Measurements from ENCODE around the gene CIZ1. TPM values are rescaled to one million over a fixed set of nuclear protein-coding genes. Genes with fewer than 3 reads are reported as not detected.

Gene CIZ1
- polyA plus RNA-seq, 12 donors, result 79.1 to 228 (median 101) TPM; not detected in 1

GRCh38 chr9:128125580-128126354 lies 65.6 kb downstream of the CIZ1 start:
- no peak for DNase-seq

GRCh38 chr9:128124873-128125579 lies 66.3 kb downstream of the CIZ1 start:
- DNase-seq, result peak; percentile 52

DNA sequence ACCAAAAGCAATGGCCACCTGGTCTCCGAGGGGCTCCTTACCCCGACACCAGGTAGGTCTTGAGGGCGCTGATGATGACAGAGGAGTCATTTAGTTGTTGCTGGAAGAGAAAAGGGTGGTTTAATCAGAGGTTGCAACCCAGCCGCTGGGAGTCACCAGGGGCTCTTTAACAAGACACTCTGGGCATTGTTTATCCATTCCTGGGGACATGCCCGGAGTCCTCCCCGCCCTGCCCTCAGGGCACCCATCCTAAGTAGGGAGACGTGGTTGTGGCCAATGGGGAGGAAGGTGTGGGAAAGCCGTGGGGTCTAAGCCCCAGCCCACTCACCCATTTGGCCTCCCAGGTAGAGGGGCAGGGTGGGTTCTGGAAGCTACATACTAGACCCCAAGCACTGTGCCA lies 66.9 kb downstream of the CIZ1 start:
- DNase-seq, result no peak

DNA sequence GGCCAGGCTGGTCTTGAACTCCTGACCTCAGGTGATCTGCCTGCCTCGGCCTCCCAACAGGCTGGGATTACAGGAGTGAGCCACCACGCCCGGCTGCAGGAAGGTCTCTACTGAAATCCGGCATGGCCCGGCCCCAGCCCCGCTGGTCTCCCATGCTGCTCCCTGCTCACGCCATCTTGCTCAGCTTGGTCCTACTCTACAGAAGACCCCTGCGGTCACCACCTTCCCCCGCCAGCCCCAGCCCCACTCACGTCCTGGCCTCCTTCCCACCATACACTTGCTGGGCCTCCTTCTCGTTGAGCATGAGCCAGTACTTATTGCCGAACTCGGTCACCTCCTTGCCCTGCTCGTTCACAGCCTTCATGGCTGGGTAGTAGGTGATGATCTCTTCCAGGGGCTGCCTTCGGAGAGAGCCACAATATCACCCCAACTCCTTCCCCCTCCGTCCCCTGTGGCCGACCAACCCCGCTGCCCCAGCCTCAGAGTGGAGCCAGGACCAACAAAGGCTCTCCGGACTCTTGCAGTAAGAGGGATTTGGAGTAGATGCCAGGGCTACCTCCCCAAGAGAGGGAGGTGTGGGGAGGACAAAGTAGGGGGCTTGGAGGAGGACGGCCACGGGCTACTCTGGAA lies 67.8 kb downstream of the CIZ1 start:
- no peak for DNase-seq

- no peak for DNase-seq
These were observed 68.6 kb downstream of the CIZ1 start for GRCh38 chr9:128122809-128123175.

- DNase-seq, result no peak
These were observed 69.2 kb downstream of the CIZ1 start for GRCh38 chr9:128121924-128122808.

DNA sequence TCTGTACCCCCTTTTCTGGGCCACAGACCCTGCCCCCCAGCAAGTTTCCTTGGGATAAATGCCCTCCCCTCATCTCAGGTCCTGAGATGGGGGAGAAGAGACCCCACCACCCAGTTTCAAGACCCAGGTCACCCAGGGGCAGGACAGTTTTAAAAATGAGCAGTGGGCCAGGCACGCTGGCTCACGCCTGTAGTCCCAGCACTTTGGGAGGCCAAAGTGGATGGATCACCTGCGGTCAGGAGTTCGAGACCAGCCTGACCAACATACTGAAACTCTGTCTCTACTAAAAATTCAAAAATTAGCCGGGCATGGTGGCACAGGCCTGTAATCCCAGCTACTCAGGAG lies 69.9 kb downstream of the CIZ1 start:
- no peak for DNase-seq

GRCh38 chr9:128120741-128121465 lies 70.5 kb downstream of the CIZ1 start:
- DNase-seq, result no peak

DNA sequence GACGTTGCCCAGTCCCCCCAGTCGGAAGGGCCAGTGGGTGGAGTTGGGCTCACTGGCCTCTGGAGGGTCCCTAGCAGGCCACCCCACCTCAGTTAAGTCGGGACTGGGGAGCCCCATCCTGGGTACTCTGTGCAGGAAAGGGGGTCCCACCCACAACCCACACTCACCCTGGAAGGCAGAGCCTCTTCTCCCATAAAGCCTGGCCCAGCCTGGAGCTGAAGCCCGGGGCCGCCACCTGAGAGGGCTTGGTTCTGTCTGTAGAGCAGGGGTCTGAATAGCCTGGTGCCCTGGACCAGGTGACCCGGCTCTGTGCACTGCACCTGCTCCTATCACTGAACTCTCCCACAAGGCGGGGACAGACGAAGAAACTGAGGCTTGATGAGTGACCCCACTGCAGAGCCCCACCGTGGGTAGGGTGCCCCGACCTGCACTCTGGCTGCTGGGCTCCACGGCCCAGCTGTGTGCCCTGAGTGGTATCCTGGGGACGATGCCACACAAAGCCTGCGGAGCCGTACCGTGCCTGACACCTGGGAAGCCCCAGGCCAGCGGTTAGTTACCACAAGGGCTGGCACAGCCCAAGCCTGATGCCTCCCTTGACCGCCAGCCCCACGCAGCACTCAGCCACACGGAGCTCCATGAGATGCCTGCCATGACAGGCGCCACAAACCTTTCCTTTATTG lies 71.2 kb downstream of the CIZ1 start:
- no peak for DNase-seq

- no peak for DNase-seq
These were observed 72.3 kb downstream of the CIZ1 start for GRCh38 chr9:128118971-128119665.

GRCh38 chr9:128118472-128118857 lies 72.9 kb downstream of the CIZ1 start:
- DNase-seq, result no peak

DNA sequence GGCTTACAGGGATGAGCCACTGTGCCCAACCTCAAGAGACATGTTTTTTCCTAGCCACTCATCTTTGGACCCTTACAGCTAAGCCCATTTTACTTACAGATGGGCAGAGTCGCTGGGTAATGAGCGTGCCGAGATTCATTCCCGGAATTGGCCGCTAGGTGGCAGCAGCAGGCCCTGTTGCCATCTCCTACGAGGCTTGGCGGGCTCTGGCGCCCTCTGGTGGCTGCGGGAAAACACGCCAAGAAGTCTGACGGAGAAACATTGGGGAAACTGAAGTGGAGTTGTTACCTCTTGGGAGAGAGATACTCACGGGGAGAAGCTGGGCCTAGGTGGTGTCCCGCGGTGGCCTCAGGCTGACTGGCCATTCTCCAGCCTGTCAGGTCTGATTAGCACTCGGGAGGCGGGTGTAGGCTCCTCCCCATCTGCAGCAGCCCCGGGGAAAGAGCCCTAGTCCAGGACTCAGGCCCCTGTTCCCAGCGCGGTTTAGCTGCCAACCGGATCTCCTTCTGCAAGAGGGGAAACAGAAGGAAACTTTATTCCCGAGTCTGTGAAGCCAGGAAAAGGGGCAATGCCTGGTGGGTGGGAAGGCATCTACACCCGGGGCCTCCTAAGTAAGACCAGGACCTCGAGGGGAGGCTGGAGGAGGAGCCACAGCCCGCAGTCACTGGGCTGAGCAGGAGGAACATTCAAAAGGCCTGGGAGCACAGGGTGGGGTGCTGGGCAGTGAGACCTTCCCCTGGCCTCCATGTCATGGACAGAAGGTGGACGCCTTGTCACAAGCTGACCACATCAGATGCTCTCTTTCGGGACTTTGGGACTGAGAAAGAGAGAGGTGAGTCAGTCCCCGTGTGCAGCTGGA lies 73.5 kb downstream of the CIZ1 start:
- peak; percentile 92 for DNase-seq

GRCh38 chr9:128116104-128117083 lies 75.0 kb downstream of the CIZ1 start:
- DNase-seq, result no peak

Data from muscle of arm (tissue), 12 donors.